ENCODE data around the gene C1orf35.
A peak's percentile ranks its signal among the peaks of the same experiment; 100 is the strongest.

C1orf35 gene

GRCh38 chr1:228077565-228078330 lies 25.4 kb downstream of the C1orf35 start:
- DNase-seq = peak; percentile 0

GRCh38 chr1:228076796-228077430 lies 26.2 kb downstream of the C1orf35 start:
- DNase-seq = no peak

GRCh38 chr1:228075801-228076271 lies 27.3 kb downstream of the C1orf35 start:
- DNase-seq = no peak

GRCh38 chr1:228074954-228075730 lies 28.0 kb downstream of the C1orf35 start:
- no peak for DNase-seq

- no peak for DNase-seq
Observed at GRCh38 chr1:228073857-228074545, 29.1 kb downstream of the C1orf35 start.

GRCh38 chr1:228073061-228073856 lies 29.9 kb downstream of the C1orf35 start:
- no peak for DNase-seq

GRCh38 chr1:228072658-228073043 lies 30.5 kb downstream of the C1orf35 start:
- DNase-seq = no peak

- DNase-seq = no peak
Observed at GRCh38 chr1:228071839-228072657, 31.1 kb downstream of the C1orf35 start.

GRCh38 chr1:228070851-228071250 lies 32.3 kb downstream of the C1orf35 start:
- DNase-seq = no peak

GRCh38 chr1:228070173-228070572 lies 33.0 kb downstream of the C1orf35 start:
- no peak for DNase-seq

- DNase-seq = no peak
Observed at GRCh38 chr1:228068359-228068758, 34.8 kb downstream of the C1orf35 start.

- no peak for DNase-seq
Observed at GRCh38 chr1:228066891-228067654, 36.1 kb downstream of the C1orf35 start.

GRCh38 chr1:228066416-228066815 lies 36.7 kb downstream of the C1orf35 start:
- no peak for DNase-seq

- DNase-seq = no peak
Observed at GRCh38 chr1:228065543-228066347, 37.4 kb downstream of the C1orf35 start.

GRCh38 chr1:228064741-228065542 lies 38.2 kb downstream of the C1orf35 start:
- no peak for DNase-seq

GRCh38 chr1:228064296-228064695 lies 38.8 kb downstream of the C1orf35 start:
- no peak for DNase-seq

- DNase-seq = no peak
Observed at GRCh38 chr1:228063251-228064191, 39.6 kb downstream of the C1orf35 start.

Data from activated CD4-positive, alpha-beta T cell treated with anti-CD3 and anti-CD28 coated beads, Interleukin-2, amount 50 U/mL, for 1 hour (primary cell).